IPS-18c (cell line): ENCODE data around the gene ADAMTS15.

Source experiments
- H3K4me3 ChIP-seq: 2 replicates; pipeline ENCODE4 v1.7.0; 2013; ENCODE audit warnings: low read depth, mild to moderate bottlenecking, low read length, moderate library complexity; ENCODE audit not compliant: insufficient read depth
- H3K9me3 ChIP-seq: one replicate; pipeline ENCODE4 v1.6.1; 2013; ENCODE audit warnings: mild to moderate bottlenecking, low read length, moderate library complexity; ENCODE audit not compliant: control insufficient read depth, insufficient read depth

The ADAMTS15 gene

GRCh38 chr11:130448039-130448415, 418 bp upstream of the ADAMTS15 start:
- Histone ChIP-seq H3K9me3 (no peaks in the 10 kb centered on the region), H3K4me3 (peak overlapping the region; percentile 44)

- Histone ChIP-seq H3K9me3 (no peaks in the 10 kb centered on the region), H3K4me3 (peak overlapping the region; percentile 44)
Observed at GRCh38 chr11:130449310-130449990, 1.0 kb downstream of the ADAMTS15 start.

GRCh38 chr11:130449996-130450769, 1.7 kb downstream of the ADAMTS15 start:
- Histone ChIP-seq H3K4me3 (peak overlapping the region; percentile 44), H3K9me3 (no peaks in the 10 kb centered on the region)

GRCh38 chr11:130451231-130452019, 3.0 kb downstream of the ADAMTS15 start:
- Histone ChIP-seq H3K4me3 (no peak overlapping the region), H3K9me3 (no peaks in the 10 kb centered on the region)

- Histone ChIP-seq H3K4me3 (no peak overlapping the region), H3K9me3 (no peaks in the 10 kb centered on the region)
Observed at GRCh38 chr11:130452176-130452575, 3.7 kb downstream of the ADAMTS15 start.

- H3K9me3 ChIP-seq: no peaks in the 10 kb centered on the region
- no peak overlapping the region for H3K4me3 ChIP-seq
Observed at GRCh38 chr11:130452940-130453339, 4.5 kb downstream of the ADAMTS15 start.

- no peaks in the 10 kb centered on the region for H3K9me3 ChIP-seq
- H3K4me3 ChIP-seq: no peak overlapping the region
Observed at GRCh38 chr11:130454491-130455252, 6.2 kb downstream of the ADAMTS15 start.

- Histone ChIP-seq H3K9me3 (no peaks in the 10 kb centered on the region), H3K4me3 (no peak overlapping the region)
Observed at GRCh38 chr11:130455483-130456127, 7.2 kb downstream of the ADAMTS15 start.

- Histone ChIP-seq H3K4me3 (no peak overlapping the region), H3K9me3 (no peaks in the 10 kb centered on the region)
Observed at GRCh38 chr11:130456286-130456685, 7.8 kb downstream of the ADAMTS15 start.

- no peak overlapping the region for H3K4me3 ChIP-seq
Observed at GRCh38 chr11:130457623-130458409, 9.4 kb downstream of the ADAMTS15 start.

GRCh38 chr11:130458410-130458729, 9.9 kb downstream of the ADAMTS15 start:
- Histone ChIP-seq H3K4me3 (no peak overlapping the region), H3K9me3 (no peaks in the 10 kb centered on the region)

More at GRCh38 chr11:130457623-130458409, 9.4 kb downstream of the ADAMTS15 start:
- no peaks in the 10 kb centered on the region for H3K9me3 ChIP-seq

GRCh38 chr11:130459521-130459920, 11.1 kb downstream of the ADAMTS15 start:
- Histone ChIP-seq H3K4me3 (no peak overlapping the region), H3K9me3 (no peaks in the 10 kb centered on the region)

- Histone ChIP-seq H3K4me3 (no peak overlapping the region), H3K9me3 (no peaks in the 10 kb centered on the region)
Observed at GRCh38 chr11:130462101-130462885, 13.8 kb downstream of the ADAMTS15 start.

GRCh38 chr11:130462931-130463330, 14.5 kb downstream of the ADAMTS15 start:
- no peaks in the 10 kb centered on the region for H3K9me3 ChIP-seq
- H3K4me3 ChIP-seq: no peak overlapping the region

- Histone ChIP-seq H3K4me3 (no peak overlapping the region), H3K9me3 (no peaks in the 10 kb centered on the region)
Observed at GRCh38 chr11:130464291-130464812, 15.9 kb downstream of the ADAMTS15 start.
